GM12892 (cell line): Measurements from ENCODE around the gene SRM.

ENCODE experiments used
- POLR2A ChIP-seq: IDR thresholded peaks from 2 replicates; pipeline ENCODE4 v1.6.1; 2011; ENCODE audit warnings: low read depth, low read length, control low read depth
- POLR2AphosphoS5 ChIP-seq: IDR thresholded peaks from 2 replicates; pipeline ENCODE4 v1.6.1; 2011; ENCODE audit warnings: low read depth, low read length, control low read depth

- TF ChIP-seq POLR2A (no peak), POLR2AphosphoS5 (peak; percentile 59; the same call in 1 of the 2 replicates)
Measured at GRCh38 chr1:11062965-11063401, 3.2 kb upstream of the SRM start.
